Activated naive CD4-positive, alpha-beta T cell treated with anti-CD3 and anti-CD28 coated beads, Interleukin-2, amount 10 ng/mL, durations not matched to agents 7 days and 5 days (primary cell): ENCODE data around the gene SLC28A1.
A peak's percentile ranks its signal among the peaks of the same experiment; 100 is the strongest.
"Not testable (repeated sequence)": the region's sequence is repeated elsewhere in the genome, so short reads cannot be mapped to it uniquely, and the experiment has no call there.

Experiments
- CTCF ChIA-PET: fragments of 350-600 bp; sonication (Branson Sonifier 250); formaldehyde crosslinking; loops from one replicate; lab custom pipeline; 2021; ENCODE audit warnings: antibody characterized with exemption; lab: Charles Lee
- DNase-seq: peaks from one replicate; pipeline ENCODE4 v3.0.0-alpha.2; 2020
- H3K27ac Mint-ChIP-seq: one replicate; pipeline ENCODE4 v1.8.0; 2021; ENCODE audit warnings: mild to moderate bottlenecking, moderate library complexity, mixed read lengths
- H3K27me3 Mint-ChIP-seq: one replicate; pipeline ENCODE4 v1.8.0; 2021; ENCODE audit warnings: mild to moderate bottlenecking, mixed read lengths
- H3K36me3 Mint-ChIP-seq: one replicate; pipeline ENCODE4 v1.8.0; 2021; ENCODE audit warnings: mixed read lengths
- H3K4me1 Mint-ChIP-seq: one replicate; pipeline ENCODE4 v1.8.0; 2021; ENCODE audit warnings: mixed read lengths
- H3K4me3 Mint-ChIP-seq: one replicate; pipeline ENCODE4 v1.8.0; 2021; ENCODE audit warnings: mild to moderate bottlenecking, moderate library complexity, mixed read lengths
- H3K9me3 Mint-ChIP-seq: one replicate; pipeline ENCODE4 v1.8.0; 2021; ENCODE audit warnings: mixed read lengths

The SLC28A1 gene

DNA sequence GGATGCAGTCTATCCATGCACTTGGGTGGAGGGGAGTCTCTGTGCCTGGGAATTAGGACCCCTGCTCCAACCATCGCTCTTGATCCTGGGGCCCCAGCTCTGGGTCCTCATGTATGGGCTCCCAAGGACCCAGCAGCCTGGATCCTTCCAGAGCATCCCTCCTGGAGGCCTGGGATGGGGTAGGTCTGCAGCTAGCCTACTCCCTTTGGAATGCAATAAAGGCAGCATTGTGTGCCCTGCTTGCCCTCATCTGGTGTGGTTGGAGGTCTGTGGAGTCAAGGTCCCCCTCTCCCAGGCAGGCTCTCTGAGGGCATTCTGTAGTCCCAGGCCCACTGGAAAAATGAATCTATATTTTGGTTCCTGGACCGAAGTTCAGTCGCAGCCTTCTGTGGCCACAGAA lies 15.0 kb upstream of the SLC28A1 start:
- CTCF ChIA-PET = interaction anchor here (4.2 kb wide), 1 partner anchor 271 kb away, joined by 13 read pairs; no protein-coding TSS in a partner anchor
- H3K4me1 Mint-ChIP-seq = no peaks in the 10 kb centered on the region
- no peak for DNase-seq
- H3K4me3 Mint-ChIP-seq = no peak overlapping the region
- H3K27ac Mint-ChIP-seq = no peak overlapping the region
- no peaks in the 10 kb centered on the region for H3K9me3 Mint-ChIP-seq
- H3K27me3 Mint-ChIP-seq = peaks cover 4% of the 10 kb centered on the region
- H3K36me3 Mint-ChIP-seq = no peaks in the 10 kb centered on the region

DNA sequence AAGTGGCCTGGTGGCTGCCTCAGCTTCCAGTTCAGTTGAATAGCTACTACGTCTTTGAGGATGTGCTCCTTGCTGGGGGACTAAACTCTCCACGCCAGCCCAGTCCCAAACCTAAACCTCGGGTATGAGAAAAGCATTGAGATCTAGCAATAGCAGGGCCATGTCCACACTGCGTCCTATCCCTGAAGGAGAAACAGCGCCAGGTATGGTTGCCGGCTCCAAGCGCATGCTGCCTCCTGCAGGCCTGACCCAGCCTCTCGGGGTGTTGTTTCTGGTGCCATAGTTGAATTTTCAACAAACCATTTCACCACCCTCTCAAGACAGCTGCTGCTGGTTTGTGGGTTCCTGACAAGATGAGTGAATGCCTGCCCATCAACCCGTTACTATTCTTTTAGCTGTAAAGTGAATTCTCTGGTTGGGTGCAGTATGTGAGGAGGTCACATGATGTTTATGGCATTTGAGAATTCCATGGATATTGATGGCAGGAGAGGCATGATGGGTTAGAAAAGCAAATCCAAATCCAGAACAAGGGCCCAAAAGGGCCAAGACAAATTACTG lies 13.0 kb upstream of the SLC28A1 start:
- Mint-ChIP-seq H3K4me1 (no peaks in the 10 kb centered on the region), H3K27ac (no peak overlapping the region), H3K27me3 (no peaks in the 10 kb centered on the region), H3K36me3 (no peaks in the 10 kb centered on the region), H3K9me3 (no peaks in the 10 kb centered on the region), H3K4me3 (no peak overlapping the region)
- DNase-seq = no peak
- CTCF ChIA-PET = interaction anchor here (0.7 to 4.2 kb wide), 3 partner anchors 10 to 284 kb away, joined by 3 to 13 read pairs (median 7); no protein-coding TSS in a partner anchor

DNA sequence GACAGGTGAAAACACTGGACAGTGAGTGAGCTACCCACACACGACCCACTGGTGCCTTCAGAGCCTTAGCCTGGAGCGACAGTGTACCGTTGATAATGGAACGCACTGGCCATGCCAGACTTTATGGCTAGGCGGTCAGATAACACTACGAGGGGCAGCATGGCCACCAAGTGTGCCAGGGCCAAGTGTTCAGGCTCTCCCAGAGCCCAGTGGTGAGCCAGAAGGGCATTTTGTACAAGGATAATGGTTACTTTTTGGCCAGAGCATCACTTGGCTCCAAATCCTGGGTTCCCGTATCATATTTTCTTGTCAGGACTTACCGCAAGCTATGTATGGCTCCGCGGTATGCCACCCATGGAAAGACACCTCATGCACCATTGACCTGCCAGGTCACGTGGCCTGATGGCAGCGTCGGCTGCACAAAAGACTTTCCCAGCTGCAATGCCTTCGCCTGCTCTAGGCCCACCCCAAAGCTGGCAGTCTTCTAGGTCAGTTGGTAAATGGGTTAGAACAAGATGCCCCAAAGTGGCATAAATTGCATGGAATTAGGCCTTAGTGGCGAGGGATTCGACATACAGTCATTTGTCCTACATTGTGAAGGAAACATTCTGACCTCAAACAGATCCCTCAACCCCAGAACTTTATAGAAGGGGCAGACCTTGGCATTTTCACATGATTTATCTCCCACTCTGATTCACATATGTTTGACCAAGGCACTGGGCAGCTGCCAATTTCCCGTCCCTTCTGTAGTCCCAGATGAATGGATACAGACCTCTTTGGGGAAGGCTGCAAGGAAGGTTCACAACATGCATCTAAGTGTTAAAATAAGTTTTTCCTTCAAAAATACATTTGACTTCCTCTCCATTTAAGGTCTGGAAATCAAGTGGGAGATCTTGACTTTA lies 12.2 kb upstream of the SLC28A1 start:
- DNase-seq = no peak
- Mint-ChIP-seq H3K27me3 (no peaks in the 10 kb centered on the region), H3K27ac (no peak overlapping the region), H3K4me3 (no peak overlapping the region), H3K4me1 (peaks cover 4% of the 10 kb centered on the region), H3K36me3 (no peaks in the 10 kb centered on the region), H3K9me3 (no peaks in the 10 kb centered on the region)
- CTCF ChIA-PET = interaction anchor here (1.2 to 4.2 kb wide), 3 partner anchors 56 to 284 kb away, joined by 4 to 13 read pairs (median 7); no protein-coding TSS in a partner anchor

DNA sequence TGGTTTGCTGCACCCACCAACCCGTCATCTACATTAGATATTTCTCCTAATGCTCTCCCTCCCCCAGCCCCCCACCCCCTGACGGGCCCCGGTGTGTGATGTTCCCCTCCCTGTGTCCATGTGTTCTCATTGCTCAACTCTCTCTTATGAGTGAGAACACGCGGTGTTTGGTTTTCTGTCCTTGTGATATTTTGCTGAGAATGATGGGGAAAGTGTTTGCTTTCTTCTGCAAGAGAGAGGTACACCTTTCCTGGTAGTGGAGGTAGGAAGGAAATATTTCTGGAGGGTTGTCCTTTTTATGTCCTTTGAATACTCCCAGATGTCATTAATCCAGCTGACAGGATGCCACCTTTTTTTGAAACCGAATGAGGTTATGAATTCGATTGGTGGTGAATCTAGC lies 10.5 kb upstream of the SLC28A1 start:
- no peaks in the 10 kb centered on the region for H3K9me3 Mint-ChIP-seq
- H3K27ac Mint-ChIP-seq = no peak overlapping the region
- DNase-seq = no peak
- no peaks in the 10 kb centered on the region for H3K36me3 Mint-ChIP-seq
- no peak overlapping the region for H3K4me3 Mint-ChIP-seq
- CTCF ChIA-PET = interaction anchor here (1.6 kb wide), 1 partner anchor 275 kb away, joined by 6 read pairs; no protein-coding TSS in a partner anchor
- H3K4me1 Mint-ChIP-seq = peaks cover 4% of the 10 kb centered on the region
- no peaks in the 10 kb centered on the region for H3K27me3 Mint-ChIP-seq

DNA sequence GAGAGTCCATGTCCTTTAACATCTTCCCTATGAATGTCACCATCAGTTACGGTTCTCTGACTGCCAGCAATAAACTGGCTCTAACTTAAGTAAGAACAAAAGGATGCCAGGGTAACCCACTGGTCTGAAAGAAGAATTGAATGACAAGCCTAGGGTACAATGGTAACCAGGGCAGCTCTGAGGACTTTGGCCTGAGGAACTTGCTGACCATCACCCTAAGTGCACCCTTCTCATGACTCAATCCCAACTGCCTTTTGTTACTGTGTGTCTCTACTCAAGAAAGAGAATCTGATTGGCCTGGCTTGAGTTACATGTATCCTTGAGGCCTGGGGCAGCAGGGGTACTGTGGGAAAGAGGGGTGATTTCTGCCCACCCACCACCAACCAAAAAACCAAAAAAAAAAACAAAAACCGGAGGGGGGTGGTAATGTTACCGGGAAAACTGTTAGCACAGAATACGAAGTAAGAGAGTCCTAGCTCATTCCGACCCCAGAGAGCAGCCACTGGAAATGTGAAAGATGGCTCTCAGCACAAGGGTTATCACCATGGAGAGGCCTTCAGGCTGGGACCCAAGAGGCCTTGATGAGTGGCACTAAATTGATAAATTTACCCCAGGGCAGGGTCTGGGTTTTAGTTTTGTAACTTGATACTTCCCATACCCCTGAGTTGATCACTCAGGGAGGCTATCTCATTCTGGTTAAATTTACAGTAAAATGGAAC lies 9.3 kb upstream of the SLC28A1 start:
- H3K27ac Mint-ChIP-seq = no peak overlapping the region
- no peaks in the 10 kb centered on the region for H3K36me3 Mint-ChIP-seq
- peaks cover 3% of the 10 kb centered on the region for H3K27me3 Mint-ChIP-seq
- H3K4me1 Mint-ChIP-seq = peaks cover 4% of the 10 kb centered on the region
- CTCF ChIA-PET = interaction anchor here (1.6 kb wide), 1 partner anchor 276 kb away, joined by 6 read pairs; no protein-coding TSS in a partner anchor
- no peak for DNase-seq
- no peak overlapping the region for H3K4me3 Mint-ChIP-seq
- no peaks in the 10 kb centered on the region for H3K9me3 Mint-ChIP-seq

DNA sequence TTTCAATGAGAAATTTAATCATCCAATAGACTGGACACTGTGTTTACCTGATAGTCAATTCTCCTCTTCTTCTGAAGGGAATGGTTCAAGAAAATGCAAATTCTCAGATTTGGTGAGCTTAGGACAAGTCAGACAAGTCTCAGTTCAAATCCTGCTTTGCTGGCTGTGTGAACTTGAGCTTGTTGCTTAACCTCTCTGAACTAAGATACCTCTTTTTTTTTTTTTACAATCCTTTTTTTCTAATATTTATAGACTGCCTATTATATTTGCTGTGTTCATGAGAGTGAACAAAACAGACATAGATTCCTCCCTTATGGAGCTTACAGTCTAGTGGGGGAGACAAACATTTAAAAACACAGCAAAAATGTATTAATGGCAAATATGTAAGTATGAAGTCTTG lies 8.2 kb upstream of the SLC28A1 start:
- no peak for DNase-seq
- Mint-ChIP-seq H3K36me3 (no peaks in the 10 kb centered on the region), H3K4me1 (peaks cover 4% of the 10 kb centered on the region), H3K9me3 (no peaks in the 10 kb centered on the region), H3K27ac (no peak overlapping the region), H3K27me3 (peaks cover 5% of the 10 kb centered on the region), H3K4me3 (no peak overlapping the region)
- CTCF ChIA-PET = interaction anchor here (1.4 to 4.0 kb wide), 3 partner anchors 218 to 287 kb away, joined by 6 to 37 read pairs (median 6); partner anchors contain the start of gene NMB

DNA sequence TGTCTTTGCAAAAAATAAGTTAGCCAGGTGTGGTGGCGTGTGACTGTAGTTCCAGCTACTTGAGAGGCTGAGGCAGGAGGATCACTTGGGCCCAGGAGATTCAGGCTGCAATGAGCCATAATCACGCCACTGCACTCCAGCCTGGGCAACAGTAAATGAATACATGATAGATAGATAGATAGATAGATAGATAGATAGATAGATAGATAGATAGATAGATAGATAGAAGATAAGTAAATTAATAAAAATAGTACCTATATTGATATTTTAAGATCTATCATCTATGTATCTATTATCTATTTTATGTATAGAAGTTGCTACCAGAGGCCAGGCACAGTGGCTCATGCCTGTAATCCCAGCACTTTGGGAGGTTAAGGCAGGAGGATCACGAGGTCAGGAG lies 6.8 kb upstream of the SLC28A1 start:
- CTCF ChIA-PET = interaction anchor here (0.6 to 4.0 kb wide), 18 partner anchors 9 to 299 kb away, joined by 3 to 37 read pairs (median 4); partner anchors contain the start of genes NMB and WDR73
- H3K9me3 Mint-ChIP-seq, H3K36me3 Mint-ChIP-seq, H3K27me3 Mint-ChIP-seq, DNase-seq, H3K27ac Mint-ChIP-seq, H3K4me1 Mint-ChIP-seq, H3K4me3 Mint-ChIP-seq: not testable (repeated sequence)

DNA sequence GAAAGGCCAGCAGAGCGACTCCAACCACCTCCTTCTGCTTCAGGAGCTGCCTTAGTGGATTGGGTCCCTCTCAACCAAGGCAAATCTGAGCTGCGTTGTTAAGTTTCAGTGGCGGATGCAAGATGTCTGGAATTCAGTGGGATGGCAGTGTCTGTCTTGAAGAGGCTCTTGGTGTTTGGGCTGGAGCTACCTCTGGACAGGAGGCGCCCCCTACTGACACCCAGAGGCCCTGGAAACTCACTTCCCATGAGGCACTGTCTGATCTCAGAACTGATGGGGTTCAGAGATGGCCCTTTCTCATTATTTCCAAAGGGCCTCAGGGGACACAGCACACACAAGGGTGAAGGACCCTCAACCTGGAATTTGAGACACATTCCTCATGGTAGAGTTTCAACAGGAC lies 6.0 kb upstream of the SLC28A1 start:
- Mint-ChIP-seq H3K4me1 (peaks cover 4% of the 10 kb centered on the region), H3K36me3 (no peaks in the 10 kb centered on the region), H3K4me3 (no peak overlapping the region), H3K9me3 (no peaks in the 10 kb centered on the region), H3K27me3 (peaks cover 5% of the 10 kb centered on the region), H3K27ac (no peak overlapping the region)
- CTCF ChIA-PET = interaction anchor here (0.6 to 4.0 kb wide), 20 partner anchors 10 to 300 kb away, joined by 3 to 37 read pairs (median 3); partner anchors contain the start of gene WDR73
- peak; percentile 79 for DNase-seq

DNA sequence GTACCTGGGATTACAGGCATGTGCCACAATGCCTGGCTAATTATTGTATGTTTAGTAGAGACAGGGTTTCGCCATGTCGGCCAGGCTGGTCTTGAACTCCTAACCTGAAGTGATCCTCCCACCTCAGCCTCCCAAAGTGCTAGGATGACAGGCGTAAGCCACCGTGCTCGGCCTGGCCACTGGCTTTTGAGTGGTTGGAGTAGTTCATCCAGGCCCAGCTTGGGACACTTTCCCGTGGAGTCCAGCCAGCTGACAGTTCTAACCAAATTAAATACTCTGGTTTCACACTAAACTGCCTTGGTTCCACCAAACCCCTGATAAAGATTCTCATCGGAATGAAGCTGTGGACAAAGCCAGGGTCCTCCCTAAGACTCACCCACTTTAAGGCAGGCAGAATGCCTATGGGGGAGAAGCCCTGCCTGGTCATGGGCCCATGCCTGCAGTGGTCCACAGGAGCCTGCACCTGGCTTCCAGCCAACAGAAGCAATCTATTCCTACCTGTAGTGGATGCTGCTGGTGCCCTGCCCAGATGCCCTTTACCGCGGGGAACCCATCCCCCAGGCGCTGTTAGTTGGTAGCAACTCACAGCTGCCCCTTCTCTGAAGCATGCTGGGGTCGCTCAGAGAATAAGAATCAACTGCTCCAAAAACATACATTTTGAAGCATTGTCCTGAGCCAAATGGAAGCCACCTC lies 5.2 kb upstream of the SLC28A1 start:
- no peaks in the 10 kb centered on the region for H3K36me3 Mint-ChIP-seq
- H3K4me1 Mint-ChIP-seq = peaks cover 4% of the 10 kb centered on the region
- no peak for DNase-seq
- no peak overlapping the region for H3K4me3 Mint-ChIP-seq
- no peaks in the 10 kb centered on the region for H3K9me3 Mint-ChIP-seq
- H3K27me3 Mint-ChIP-seq = peaks cover 5% of the 10 kb centered on the region
- H3K27ac Mint-ChIP-seq = no peak overlapping the region
- CTCF ChIA-PET = interaction anchor here (1.0 to 4.0 kb wide), 7 partner anchors 11 to 290 kb away, joined by 3 to 37 read pairs (median 4); partner anchors contain the start of gene WDR73

DNA sequence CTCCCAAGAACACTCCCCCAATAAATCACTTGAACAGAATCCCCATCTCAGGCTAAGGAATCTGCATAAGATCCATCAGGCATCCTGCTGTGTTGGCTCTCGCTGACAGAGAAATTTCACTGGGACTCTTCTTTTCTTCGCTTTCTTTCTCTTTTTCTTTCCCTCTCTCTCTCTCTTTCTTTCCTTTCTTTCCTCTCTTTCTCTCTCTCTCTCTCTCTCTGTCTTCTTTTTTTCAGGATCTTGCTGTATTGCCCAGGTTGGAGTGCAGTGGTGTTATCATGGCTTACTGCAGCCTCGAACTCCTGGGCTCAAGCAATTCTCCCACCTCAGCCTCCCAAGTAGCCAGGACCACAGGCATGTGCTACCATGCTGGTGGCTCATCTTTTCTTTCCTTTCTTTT lies 4.5 kb upstream of the SLC28A1 start:
- H3K27ac Mint-ChIP-seq = no peak overlapping the region
- no peak for DNase-seq
- CTCF ChIA-PET = interaction anchor here (1.2 kb wide), 1 partner anchor 292 kb away, joined by 5 read pairs; no protein-coding TSS in a partner anchor
- H3K4me3 Mint-ChIP-seq = no peak overlapping the region
- H3K27me3 Mint-ChIP-seq = peaks cover 10% of the 10 kb centered on the region
- no peaks in the 10 kb centered on the region for H3K36me3 Mint-ChIP-seq
- H3K9me3 Mint-ChIP-seq = no peaks in the 10 kb centered on the region
- peaks cover 4% of the 10 kb centered on the region for H3K4me1 Mint-ChIP-seq

DNA sequence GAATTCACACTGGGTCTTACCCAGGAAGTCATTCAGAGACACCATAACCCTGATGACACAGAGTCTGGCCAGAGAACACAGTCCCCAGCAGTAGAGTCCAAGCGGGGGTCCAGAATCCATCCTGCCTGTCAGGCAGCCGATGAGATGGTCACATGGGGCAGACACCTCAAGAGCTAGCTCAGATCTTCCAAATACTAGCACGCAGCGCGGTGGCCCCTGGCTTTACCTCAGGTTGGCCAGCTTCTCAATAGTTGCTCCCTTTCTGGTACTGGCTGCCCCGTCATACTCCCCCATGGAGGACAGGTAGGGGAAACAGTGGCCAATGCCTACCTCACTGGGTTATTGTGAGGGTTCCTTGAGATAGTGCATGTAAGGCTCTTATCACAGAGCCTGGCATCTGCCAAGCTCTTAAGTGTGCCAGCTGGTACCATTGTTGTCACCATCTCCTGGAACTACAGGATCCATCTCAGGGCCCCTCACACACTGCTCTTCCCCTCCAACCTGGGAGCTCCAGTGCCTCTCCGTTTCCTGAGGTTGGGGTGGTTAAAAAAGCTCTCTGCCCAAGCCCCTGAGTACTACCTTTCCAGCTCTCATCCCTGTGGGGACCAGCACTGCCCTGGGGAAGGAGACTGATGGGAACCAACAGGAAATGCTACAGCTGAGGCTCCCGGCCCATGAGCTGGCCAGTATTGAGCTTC lies 3.5 kb upstream of the SLC28A1 start:
- H3K9me3 Mint-ChIP-seq = no peaks in the 10 kb centered on the region
- peaks cover 4% of the 10 kb centered on the region for H3K4me1 Mint-ChIP-seq
- CTCF ChIA-PET = interaction anchor here (0.9 to 1.4 kb wide), 5 partner anchors 10 to 295 kb away, joined by 3 to 5 read pairs (median 4); no protein-coding TSS in a partner anchor
- peaks cover 10% of the 10 kb centered on the region for H3K27me3 Mint-ChIP-seq
- DNase-seq = no peak
- H3K4me3 Mint-ChIP-seq = no peak overlapping the region
- no peak overlapping the region for H3K27ac Mint-ChIP-seq
- no peaks in the 10 kb centered on the region for H3K36me3 Mint-ChIP-seq

DNA sequence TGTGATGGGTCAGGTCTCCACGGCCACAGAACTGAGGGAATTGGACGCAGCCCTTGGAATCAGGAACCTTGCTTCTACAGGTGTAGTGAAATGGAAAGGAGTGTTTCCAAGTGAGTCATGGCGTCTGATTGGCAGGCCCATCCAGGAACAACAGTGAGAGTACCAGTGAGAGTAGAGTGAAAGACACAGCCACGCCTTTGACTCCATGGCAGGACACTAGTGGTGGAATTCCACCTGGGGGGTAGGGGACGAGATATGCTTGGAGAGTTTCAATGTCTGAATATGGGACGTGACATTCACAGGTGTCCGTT lies 3.0 kb upstream of the SLC28A1 start:
- CTCF ChIA-PET = interaction anchor here (0.9 to 1.4 kb wide), 4 partner anchors 10 to 295 kb away, joined by 3 to 5 read pairs (median 4); no protein-coding TSS in a partner anchor
- Mint-ChIP-seq H3K27ac (no peak overlapping the region), H3K9me3 (no peaks in the 10 kb centered on the region), H3K4me1 (peaks cover 4% of the 10 kb centered on the region), H3K27me3 (peaks cover 10% of the 10 kb centered on the region), H3K4me3 (no peak overlapping the region), H3K36me3 (no peaks in the 10 kb centered on the region)
- no peak for DNase-seq

DNA sequence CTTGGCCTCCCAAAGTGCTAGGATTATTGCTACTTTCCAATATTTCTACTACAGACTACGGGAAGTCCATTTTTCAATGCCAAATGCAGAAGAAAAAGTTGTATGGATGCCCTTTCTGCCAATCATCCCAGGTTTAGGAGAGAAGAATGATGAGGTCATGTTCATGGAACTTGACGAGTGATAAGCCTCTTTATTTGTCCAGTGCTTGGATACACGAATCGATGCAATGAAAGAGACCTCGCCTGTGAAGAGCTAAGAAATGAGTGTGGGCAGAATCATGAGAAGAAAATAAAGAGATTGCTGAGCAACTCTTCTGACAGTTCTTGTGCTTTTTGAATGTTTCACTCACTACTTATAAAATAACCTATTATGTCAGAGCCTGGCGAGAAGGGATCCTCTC lies 996 bp upstream of the SLC28A1 start:
- H3K4me1 Mint-ChIP-seq = no peaks in the 10 kb centered on the region
- CTCF ChIA-PET = interaction anchor here (1.2 kb wide), 1 partner anchor 296 kb away, joined by 3 read pairs; no protein-coding TSS in a partner anchor
- H3K36me3 Mint-ChIP-seq = no peaks in the 10 kb centered on the region
- H3K4me3 Mint-ChIP-seq = no peak overlapping the region
- peaks cover 18% of the 10 kb centered on the region for H3K27me3 Mint-ChIP-seq
- no peak for DNase-seq
- no peak overlapping the region for H3K27ac Mint-ChIP-seq
- no peaks in the 10 kb centered on the region for H3K9me3 Mint-ChIP-seq
